HEK293 (cell line): ENCODE data around the gene MRPL20.

Experiments used
- CTCF ChIA-PET: fragments of 350-600 bp; formaldehyde crosslinking; extraction: SDS; loops from one replicate; lab custom pipeline; 2021; ENCODE audit warnings: antibody characterized with exemption; lab: Yijun Ruan, JAX
- POLR2A ChIA-PET: fragments of 300-600 bp; formaldehyde crosslinking; extraction: SDS; loops from one replicate; lab custom pipeline; 2020; ENCODE audit warnings: antibody characterized with exemption, inconsistent platforms; lab: Yijun Ruan, JAX
- H3K27ac ChIP-seq: fragments of 200-500 bp; sonication (Bioruptor generic); 2 replicates; pipeline ENCODE4 v1.5.1; 2014; ENCODE audit warnings: low read depth, low read length, control low read depth, inconsistent platforms; ENCODE audit errors: extremely low read depth
- H3K36me3 ChIP-seq, 2 experiments: fragments of 200-500 bp in 1 of 2; sonication (Bioruptor generic) in 1 of 2; 1 replicate in 1 of 2; 2 replicates in 1 of 2; pipeline ENCODE4 v1.5.1; 2014 to 2017; ENCODE audit warnings: inconsistent platforms in 2 of 2, low read length in 2 of 2; ENCODE audit not compliant: control insufficient read depth in 2 of 2, insufficient read depth in 1 of 2
- H3K4me1 ChIP-seq: fragments of 200-500 bp; sonication (Bioruptor generic); 2 replicates; pipeline ENCODE4 v1.5.1; 2014; ENCODE audit warnings: mild to moderate bottlenecking, low read length, inconsistent platforms; ENCODE audit not compliant: control insufficient read depth, insufficient read depth
- H3K4me3 ChIP-seq: 2 replicates; pipeline ENCODE4 v1.5.1; 2011; ENCODE audit warnings: low read depth, mild to moderate bottlenecking, control low read depth, low read length, moderate library complexity
- H3K9me3 ChIP-seq: fragments of 200-500 bp; sonication (Bioruptor generic); 2 replicates; pipeline ENCODE4 v1.5.1; 2014; ENCODE audit warnings: low read depth, low read length, inconsistent platforms; ENCODE audit not compliant: control insufficient read depth, insufficient read depth
- BCL11B ChIP-seq: fragments of 450-650 bp; formaldehyde crosslinking; IDR thresholded peaks from 2 replicates; pipeline ENCODE4 v1.5.1; 2016; ENCODE audit warnings: low read depth, missing biosample characterization, missing genetic modification characterization
- EGR2 ChIP-seq: fragments of 450-650 bp; formaldehyde crosslinking; IDR thresholded peaks from 2 replicates; pipeline ENCODE4 v1.5.1; 2016; ENCODE audit warnings: low read depth, missing biosample characterization, missing genetic modification characterization
- FEZF1 ChIP-seq: fragments of 450-650 bp; formaldehyde crosslinking; IDR thresholded peaks from 2 replicates; pipeline ENCODE4 v1.5.1; 2016; ENCODE audit warnings: missing biosample characterization, missing genetic modification characterization
- GLIS1 ChIP-seq: fragments of 450-650 bp; formaldehyde crosslinking; IDR thresholded peaks from 2 replicates; pipeline ENCODE4 v1.5.1; 2016; ENCODE audit warnings: missing biosample characterization, missing genetic modification characterization
- OSR2 ChIP-seq: fragments of 450-650 bp; formaldehyde crosslinking; IDR thresholded peaks from 2 replicates; pipeline ENCODE4 v1.5.1; 2016; ENCODE audit warnings: missing biosample characterization, missing genetic modification characterization
- PBX3 ChIP-seq: sonication (generic); formaldehyde crosslinking; IDR thresholded peaks from 2 replicates; pipeline ENCODE4 v1.8.1; 2022; ENCODE audit warnings: mild to moderate bottlenecking, moderate library complexity, missing genetic modification reagents
- PRDM1 ChIP-seq: fragments of 450-650 bp; formaldehyde crosslinking; IDR thresholded peaks from 2 replicates; pipeline ENCODE4; 2016; ENCODE audit warnings: missing biosample characterization, missing genetic modification characterization
- SALL2 ChIP-seq: fragments of 450-650 bp; formaldehyde crosslinking; IDR thresholded peaks from 2 replicates; pipeline ENCODE4 v1.5.0; 2017; ENCODE audit warnings: missing biosample characterization, mild to moderate bottlenecking, missing genetic modification characterization, borderline replicate concordance
- SCRT1 ChIP-seq: fragments of 450-650 bp; formaldehyde crosslinking; IDR thresholded peaks from 2 replicates; pipeline ENCODE4 v1.5.1; 2016; ENCODE audit warnings: missing biosample characterization, missing genetic modification characterization, borderline replicate concordance
- SP2 ChIP-seq: fragments of 450-650 bp; formaldehyde crosslinking; IDR thresholded peaks from 2 replicates; pipeline ENCODE4 v1.5.1; 2016; ENCODE audit warnings: missing biosample characterization, missing genetic modification characterization
- ZNF239 ChIP-seq: fragments of 450-650 bp; formaldehyde crosslinking; IDR thresholded peaks from 2 replicates; pipeline ENCODE4 v1.5.1; 2016; ENCODE audit warnings: missing biosample characterization, missing genetic modification characterization
- ZNF248 ChIP-seq: fragments of 450-650 bp; formaldehyde crosslinking; IDR thresholded peaks from 2 replicates; pipeline ENCODE4 v1.5.1; 2017; ENCODE audit warnings: missing biosample characterization, missing genetic modification characterization
- ZNF37A ChIP-seq: fragments of 450-650 bp; IDR thresholded peaks from 2 replicates; pipeline ENCODE4 v1.5.1; 2018; ENCODE audit warnings: missing biosample characterization, missing genetic modification characterization
- ZNF521 ChIP-seq: fragments of 450-650 bp; formaldehyde crosslinking; IDR thresholded peaks from 2 replicates; pipeline ENCODE4 v1.5.1; 2017; ENCODE audit warnings: missing biosample characterization, mild to moderate bottlenecking, missing genetic modification characterization
- ZNF544 ChIP-seq: fragments of 450-650 bp; formaldehyde crosslinking; IDR thresholded peaks from 2 replicates; pipeline ENCODE4 v1.5.0; 2017; ENCODE audit warnings: missing biosample characterization, missing genetic modification characterization
- ZNF600 ChIP-seq: fragments of 450-650 bp; formaldehyde crosslinking; IDR thresholded peaks from 2 replicates; pipeline ENCODE4 v1.5.1; 2016; ENCODE audit warnings: missing biosample characterization, missing genetic modification characterization
- ZNF692 ChIP-seq: fragments of 450-650 bp; formaldehyde crosslinking; IDR thresholded peaks from 2 replicates; pipeline ENCODE4 v1.5.1; 2016; ENCODE audit warnings: missing biosample characterization, missing genetic modification characterization

Gene MRPL20

GRCh38 chr1:1441002-1441888 is 34.2 kb upstream of the MRPL20 start (continued):
- TF ChIP-seq OSR2 (tag by site-specific recombination): no peak
- TF ChIP-seq SALL2: no peak

GRCh38 chr1:1440262-1441001 is 33.3 kb upstream of the MRPL20 start:
- H3K36me3 ChIP-seq: peaks cover 0 to 9% of the 10 kb centered on the region in 2 experiments; a peak in 1 of 3 replicates
- CTCF ChIA-PET: interaction anchor here (0.6 to 2.9 kb wide), 19 partner anchors 9 to 252 kb away, joined by 3 to 14 read pairs (median 4); partner anchors contain the start of gene ATAD3C
- no peak overlapping the region for H3K27ac ChIP-seq
- no peaks in the 10 kb centered on the region for H3K4me1 ChIP-seq
- H3K4me3 ChIP-seq: no peak overlapping the region
- POLR2A ChIA-PET: interaction anchor here (0.5 to 2.0 kb wide), 4 partner anchors 33 to 64 kb away, joined by 3 to 4 read pairs (median 3); partner anchors contain the start of genes CCNL2 and MRPL20
- TF ChIP-seq ZNF692 (tag by site-specific recombination) (no peak), PBX3 (CRISPR knock-in tag) (0 out of 2 replicates have a peak, but pooled peaks have one; percentile 47), BCL11B (tag by site-specific recombination) (peak; percentile 49; the same call in 1 of the 2 replicates), ZNF600 (tag by site-specific recombination) (0 out of 2 replicates have a peak, but pooled peaks have one; percentile 17)
- no peaks in the 10 kb centered on the region for H3K9me3 ChIP-seq

GRCh38 chr1:1439546-1440261 is 32.6 kb upstream of the MRPL20 start:
- H3K27ac ChIP-seq: no peak overlapping the region
- POLR2A ChIA-PET: no interaction called here
- peaks cover 0 to 9% of the 10 kb centered on the region in 2 experiments; a peak in 1 of 3 replicates for H3K36me3 ChIP-seq
- CTCF ChIA-PET: interaction anchor here (0.7 to 2.9 kb wide), 4 partner anchors 11 to 424 kb away, joined by 3 to 14 read pairs (median 4); no protein-coding TSS in a partner anchor
- no peaks in the 10 kb centered on the region for H3K4me1 ChIP-seq
- H3K9me3 ChIP-seq: no peaks in the 10 kb centered on the region
- H3K4me3 ChIP-seq: no peak overlapping the region
- TF ChIP-seq SCRT1 (tag by site-specific recombination): no peak
- no peak for TF ChIP-seq ZNF248
- TF ChIP-seq GLIS1 (tag by site-specific recombination): no peak
- TF ChIP-seq FEZF1 (tag by site-specific recombination): no peak
- TF ChIP-seq EGR2 (tag by site-specific recombination): no peak
- no peak for TF ChIP-seq PRDM1 (tag by site-specific recombination)
- no peak for TF ChIP-seq ZNF37A (tag by site-specific recombination)
- TF ChIP-seq SP2 (tag by site-specific recombination): no peak
- TF ChIP-seq ZNF521 (tag by site-specific recombination): no peak
- TF ChIP-seq ZNF544 (tag by site-specific recombination): no peak
- TF ChIP-seq ZNF239 (tag by site-specific recombination): no peak
